Measurements from ENCODE around the gene LAMC2. TPM values are rescaled to one million over a fixed set of nuclear protein-coding genes. Genes with fewer than 3 reads are reported as not detected.

Gene LAMC2
- total and polyA plus RNA-seq, 10 of the 15 experiments (the other 5 are each of a cell fraction or from before 2014, with no cell fraction given): 0.27 to 1.5 (median 0.92) TPM

DNA sequence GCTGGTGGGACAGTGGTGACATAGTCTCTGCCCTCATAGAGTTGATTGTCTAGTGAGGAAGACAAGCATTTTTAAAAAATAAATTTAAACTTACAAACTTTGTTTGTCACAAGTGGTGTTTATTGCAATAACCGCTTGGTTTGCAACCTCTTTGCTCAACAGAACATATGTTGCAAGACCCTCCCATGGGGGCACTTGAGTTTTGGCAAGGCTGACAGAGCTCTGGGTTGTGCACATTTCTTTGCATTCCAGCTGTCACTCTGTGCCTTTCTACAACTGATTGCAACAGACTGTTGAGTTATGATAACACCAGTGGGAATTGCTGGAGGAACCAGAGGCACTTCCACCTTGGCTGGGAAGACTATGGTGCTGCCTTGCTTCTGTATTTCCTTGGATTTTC lies 58.4 kb downstream of the LAMC2 start:
- Histone ChIP-seq H3K27me3 (replicated peaks in 1 of 2; ENCODE audit: control insufficient read depth in 2 of 2, insufficient read depth in 2 of 2, low read length in 1 of 2) (no peaks in the 10 kb centered on the region), H3K79me2 (ENCODE audit: control insufficient read depth, insufficient read depth, low read length) (no peaks in the 10 kb centered on the region), H3K4me3 (no peak overlapping the region), H2AFZ (ENCODE audit: control insufficient read depth, low read depth, low read length) (no peak overlapping the region), H3K4me1 (ENCODE audit: control insufficient read depth, insufficient read depth, low read length) (no peaks in the 10 kb centered on the region), H3K9ac (ENCODE audit: control insufficient read depth, insufficient read depth, low read length) (no peak overlapping the region), H3K9me3 (replicated peaks; ENCODE audit: control insufficient read depth, insufficient read depth, low read length) (no peaks in the 10 kb centered on the region), H4K20me1 (ENCODE audit: control insufficient read depth, insufficient read depth) (no peaks in the 10 kb centered on the region), H3K27ac (ENCODE audit: control insufficient read depth, insufficient read depth) (no peak overlapping the region), H3K36me3 (ENCODE audit: control insufficient read depth in 2 of 2, insufficient read depth in 2 of 2, low read length in 1 of 2) (no peaks in the 10 kb centered on the region), H3K4me2 (ENCODE audit: control insufficient read depth, insufficient read depth) (no peak overlapping the region)
- RAD21 ChIA-PET (ENCODE audit: unreplicated experiment): no interaction called here
- SMC1A ChIA-PET (ENCODE audit: uncharacterized antibody, unreplicated experiment): no interaction called here
- CTCF ChIA-PET: no interaction called here
- DNase-seq (ENCODE audit: low read depth, low spot score): no peak
- no peak for FAIRE-seq
- BruUV-seq (replicated peaks): no TSS peak
- no peak for TF ChIP-seq CHD1 (IDR thresholded peaks at IDR 0.05; ENCODE audit: low read depth, low read length)
- TF ChIP-seq ASH2L (IDR thresholded peaks at IDR 0.05; ENCODE audit: borderline replicate concordance, low read depth): no peak
- TF ChIP-seq KAT2A (conservative IDR thresholded peaks at IDR 0.05; ENCODE audit: control insufficient read depth, low read depth, low read length): no peak
- TF ChIP-seq RBBP5 (conservative IDR thresholded peaks at IDR 0.05): no peak
- TF ChIP-seq ZSCAN29 (IDR thresholded peaks at IDR 0.05): no peak
- TF ChIP-seq ZBTB11 (CRISPR knock-in tag; IDR thresholded peaks at IDR 0.05): no peak
- no peak for TF ChIP-seq NFYB (IDR thresholded peaks at IDR 0.05; ENCODE audit: insufficient read depth, low read depth, low read length)
- no peak for TF ChIP-seq ATF7 (IDR thresholded peaks at IDR 0.05; ENCODE audit: low read depth)
- TF ChIP-seq, protein P1, sequence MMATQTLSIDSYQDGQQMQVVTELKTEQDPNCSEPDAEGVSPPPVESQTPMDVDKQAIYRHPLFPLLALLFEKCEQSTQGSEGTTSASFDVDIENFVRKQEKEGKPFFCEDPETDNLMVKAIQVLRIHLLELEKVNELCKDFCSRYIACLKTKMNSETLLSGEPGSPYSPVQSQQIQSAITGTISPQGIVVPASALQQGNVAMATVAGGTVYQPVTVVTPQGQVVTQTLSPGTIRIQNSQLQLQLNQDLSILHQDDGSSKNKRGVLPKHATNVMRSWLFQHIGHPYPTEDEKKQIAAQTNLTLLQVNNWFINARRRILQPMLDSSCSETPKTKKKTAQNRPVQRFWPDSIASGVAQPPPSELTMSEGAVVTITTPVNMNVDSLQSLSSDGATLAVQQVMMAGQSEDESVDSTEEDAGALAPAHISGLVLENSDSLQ (IDR thresholded peaks at IDR 0.05): no peak
- TF ChIP-seq MYC (IDR thresholded peaks at IDR 0.05; ENCODE audit: insufficient read depth, insufficient read length, insufficient replicate concordance, low read length, severe bottlenecking): no peak
- 94% methylated on average over 1 of the region's 1 CpG for WGBS (ENCODE audit: insufficient coverage, insufficient replicate concordance, low lambda C conversion rate, missing lambda C conversion rate)
- intact Hi-C loops (cut with micrococcal nuclease; ENCODE audit: unreplicated experiment): no loop called here
- in situ Hi-C loops (cut with MboI): no loop called here
- POLR2A ChIA-PET: interaction anchor here (0.6 kb wide), 1 partner anchor 357 kb away, joined by 3 read pairs; no protein-coding TSS in a partner anchor
- ATAC-seq: no peak
